Activated gamma-delta T cell (primary cell): ENCODE measurements around the gene HARS1.
"Not testable (repeated sequence)": the region's sequence is repeated elsewhere in the genome, so short reads cannot be mapped to it uniquely, and the experiment has no call there.

Experiments used
- DNase-seq: peaks from one replicate; lab custom pipeline; 2025; lab: John Stamatoyannopoulos, UW
- total RNA-seq, 2 donors: gene quantifications; one replicate each; lab custom pipeline; 2026; lab: John Stamatoyannopoulos, UW

HARS1 gene
- 129 to 146 reads per million in 2 donors for total RNA-seq

GRCh38 chr5:140690941-140691924 lies at the start of gene HARS1, which contains the start of gene HARS2:
Gene HARS1 (minus strand): TSS chr5:140691370. CDS start chr5:140691304, 66 bp downstream.
Gene HARS2 (plus strand): TSS chr5:140691455. CDS start chr5:140691649, 194 bp downstream.
- peak; percentile 50 for DNase-seq

GRCh38 chr5:140737486-140737885 lies 46.3 kb upstream of the HARS1 start:
- DNase-seq = no peak

GRCh38 chr5:140734354-140734753 lies 43.2 kb upstream of the HARS1 start:
- DNase-seq = no peak

GRCh38 chr5:140733098-140733497 lies 41.9 kb upstream of the HARS1 start:
- DNase-seq = no peak

- DNase-seq = peak; percentile 16
Measured at GRCh38 chr5:140725799-140726471, 34.8 kb upstream of the HARS1 start.

GRCh38 chr5:140721395-140721794 lies 30.2 kb upstream of the HARS1 start:
- DNase-seq = not testable (repeated sequence)

GRCh38 chr5:140720738-140721137 lies 29.6 kb upstream of the HARS1 start:
- not testable (repeated sequence) for DNase-seq

GRCh38 chr5:140718266-140718592 lies 27.1 kb upstream of the HARS1 start:
- no peak for DNase-seq

- not testable (repeated sequence) for DNase-seq
Measured at GRCh38 chr5:140716238-140716637, 25.1 kb upstream of the HARS1 start.

GRCh38 chr5:140713562-140714094 lies 22.5 kb upstream of the HARS1 start:
- no peak for DNase-seq

GRCh38 chr5:140711794-140712193 lies 20.6 kb upstream of the HARS1 start:
- no peak for DNase-seq

- DNase-seq = peak; percentile 18
Measured at GRCh38 chr5:140710899-140711552, 19.9 kb upstream of the HARS1 start.

GRCh38 chr5:140708787-140709186 lies 17.6 kb upstream of the HARS1 start:
- not testable (repeated sequence) for DNase-seq

GRCh38 chr5:140707812-140708211 lies 16.6 kb upstream of the HARS1 start:
- DNase-seq = no peak

GRCh38 chr5:140700177-140701144 lies 9.3 kb upstream of the HARS1 start, which contains the start of gene ZMAT2:
Gene ZMAT2 (plus strand): TSS chr5:140700447. CDS start chr5:140700461, 14 bp downstream.
- peak; percentile 45 for DNase-seq

- DNase-seq = no peak
Measured at GRCh38 chr5:140696891-140697492, 5.8 kb upstream of the HARS1 start.

GRCh38 chr5:140694276-140694675 lies 3.1 kb upstream of the HARS1 start:
- DNase-seq = no peak

- no peak for DNase-seq
Measured at GRCh38 chr5:140690376-140690932, 716 bp downstream of the HARS1 start.

GRCh38 chr5:140678993-140679392 lies 12.2 kb downstream of the HARS1 start:
- DNase-seq = no peak

- no peak for DNase-seq
Measured at GRCh38 chr5:140677947-140678346, 13.2 kb downstream of the HARS1 start.
